Measurements from ENCODE around the gene TREM2.

The TREM2 gene

DNA sequence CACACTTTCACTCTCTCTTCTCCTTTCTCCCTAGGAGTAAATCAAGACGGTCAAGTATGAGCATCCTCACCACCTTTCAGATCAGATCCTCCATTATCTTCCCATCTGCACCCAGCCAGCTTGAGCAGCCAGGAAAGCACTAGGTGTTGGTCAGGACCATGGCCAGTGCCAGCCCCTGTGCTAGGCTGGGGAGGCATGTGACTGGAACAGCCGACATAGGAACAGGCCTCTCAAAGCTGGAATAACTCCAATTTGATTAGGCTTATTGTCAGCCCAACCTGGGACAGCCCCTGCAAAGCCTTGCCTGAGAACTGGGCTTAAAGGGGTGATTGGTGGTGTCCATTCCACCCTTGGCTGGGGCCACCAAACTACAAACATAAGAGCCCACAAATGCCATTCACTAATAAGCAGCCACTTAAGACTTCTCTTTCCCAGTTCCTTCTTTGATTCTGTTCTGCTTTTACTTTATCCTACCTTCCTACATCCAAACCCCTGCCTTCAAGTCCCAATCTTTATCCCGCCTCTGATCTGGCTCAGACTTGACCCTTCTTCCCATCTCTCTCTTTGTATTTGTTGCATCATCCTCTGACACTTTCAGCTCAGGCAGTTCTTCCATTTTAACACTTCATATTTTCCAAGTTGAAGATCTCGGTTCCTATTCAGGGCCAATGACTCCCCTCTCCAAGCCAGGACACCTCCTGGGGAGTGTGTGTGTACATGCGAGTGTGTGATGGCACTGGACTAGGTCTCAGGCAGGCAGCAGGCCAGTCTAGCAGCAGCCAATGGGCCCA is 4.5 kb upstream of the TREM2 start:
- no peaks in the 10 kb centered on the region for H3K27me3 Mint-ChIP-seq
- peak overlapping the region; percentile 1 for H3K27ac Mint-ChIP-seq
- H3K9me3 Mint-ChIP-seq, result no peaks in the 10 kb centered on the region
- no peak overlapping the region for H3K4me3 Mint-ChIP-seq
- ATAC-seq (no peak), DNase-seq (no peak)
- peaks cover 5% of the 10 kb centered on the region for H3K4me1 Mint-ChIP-seq

DNA sequence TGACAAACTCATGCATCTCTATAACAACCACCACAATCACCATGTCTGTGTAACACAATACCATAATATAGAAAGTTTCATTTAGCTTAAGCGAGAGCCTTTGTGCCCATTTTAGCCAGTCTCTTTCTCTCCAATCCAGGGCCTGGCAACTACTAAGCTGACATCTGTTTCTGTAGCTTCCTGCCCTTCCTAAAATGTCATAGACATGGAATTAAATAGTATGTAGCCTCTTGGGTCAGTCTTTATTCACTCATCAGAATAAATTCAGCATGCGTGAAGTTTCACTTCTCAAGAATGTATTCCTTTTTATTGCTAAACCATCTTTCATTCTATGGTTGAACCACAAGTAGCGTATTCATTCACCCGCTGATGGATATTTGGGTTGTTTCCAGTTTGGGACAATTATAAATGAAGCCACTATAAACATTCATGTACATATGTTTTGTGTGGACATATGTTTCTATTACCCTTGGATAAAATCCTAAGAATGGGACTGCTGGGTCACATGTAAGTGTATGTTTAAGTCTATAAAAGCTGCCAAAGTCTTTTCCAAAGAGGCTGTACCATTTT is 1.7 kb upstream of the TREM2 start:
- H3K4me1 Mint-ChIP-seq, result peaks cover 5% of the 10 kb centered on the region
- no peaks in the 10 kb centered on the region for H3K9me3 Mint-ChIP-seq
- ATAC-seq, result no peak
- DNase-seq, result no peak
- H3K4me3 Mint-ChIP-seq, result no peak overlapping the region
- H3K27me3 Mint-ChIP-seq, result peaks cover 8% of the 10 kb centered on the region
- H3K27ac Mint-ChIP-seq, result no peak overlapping the region

DNA sequence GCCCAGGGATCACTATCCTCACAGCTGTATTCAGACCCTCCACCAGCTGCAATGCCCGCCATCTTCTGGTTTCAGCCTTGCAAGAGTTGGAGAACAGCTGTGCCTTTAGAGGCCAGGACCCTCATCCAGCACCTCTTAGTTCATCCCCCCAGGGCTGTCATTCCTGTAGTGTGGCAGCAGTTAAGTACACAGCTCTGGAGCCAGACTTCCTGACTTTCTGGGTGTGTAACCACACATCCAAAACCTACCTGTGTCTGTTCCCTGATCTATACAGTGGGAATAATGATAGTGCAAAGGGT is 452 bp upstream of the TREM2 start:
- peaks cover 8% of the 10 kb centered on the region for H3K27me3 Mint-ChIP-seq
- H3K9me3 Mint-ChIP-seq, result no peaks in the 10 kb centered on the region
- H3K4me1 Mint-ChIP-seq, result peaks cover 5% of the 10 kb centered on the region
- no peak overlapping the region for H3K27ac Mint-ChIP-seq
- H3K4me3 Mint-ChIP-seq, result no peak overlapping the region
- ATAC-seq (no peak), DNase-seq (no peak)

DNA sequence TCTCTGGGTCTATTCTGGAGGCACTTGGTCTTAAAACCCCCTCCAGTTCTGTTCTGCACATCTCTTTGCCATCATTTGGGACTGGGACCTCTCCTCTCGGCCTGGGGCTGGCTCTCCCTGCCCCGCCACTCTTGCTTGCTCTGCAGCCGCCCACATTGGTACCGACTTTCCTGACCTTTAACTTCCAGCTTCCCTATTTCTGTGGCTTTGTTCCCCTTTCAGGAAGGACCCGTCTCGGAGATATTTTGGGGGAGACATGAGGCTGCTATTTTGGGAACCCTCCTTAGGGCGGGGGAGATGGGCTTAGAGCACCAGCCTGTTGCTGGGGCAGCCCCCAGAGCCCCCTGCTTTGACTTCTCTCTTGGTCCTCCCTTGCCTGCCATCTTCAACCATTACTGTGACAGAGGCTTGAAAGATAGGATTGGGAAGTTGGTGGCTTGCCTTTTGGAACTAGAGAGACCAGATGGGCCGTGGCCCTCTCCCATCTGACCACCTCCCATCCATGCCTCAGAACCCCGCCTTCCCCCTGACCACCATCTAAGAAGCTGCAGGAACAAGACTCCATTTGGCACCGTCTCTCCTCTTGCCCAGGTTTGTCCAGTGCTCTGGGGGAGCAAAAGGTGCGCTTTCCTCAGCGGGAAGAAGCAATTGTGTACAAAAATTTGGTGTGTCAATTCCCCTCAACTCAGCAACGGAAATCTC is 914 bp downstream of the TREM2 start:
- Mint-ChIP-seq H3K4me1 (no peaks in the 10 kb centered on the region), H3K27ac (peak overlapping the region in 1 of 2 donors; percentile 71), H3K27me3 (peaks cover 8% of the 10 kb centered on the region), H3K4me3 (no peak overlapping the region), H3K9me3 (no peaks in the 10 kb centered on the region)
- ATAC-seq (no peak), DNase-seq (no peak)

DNA sequence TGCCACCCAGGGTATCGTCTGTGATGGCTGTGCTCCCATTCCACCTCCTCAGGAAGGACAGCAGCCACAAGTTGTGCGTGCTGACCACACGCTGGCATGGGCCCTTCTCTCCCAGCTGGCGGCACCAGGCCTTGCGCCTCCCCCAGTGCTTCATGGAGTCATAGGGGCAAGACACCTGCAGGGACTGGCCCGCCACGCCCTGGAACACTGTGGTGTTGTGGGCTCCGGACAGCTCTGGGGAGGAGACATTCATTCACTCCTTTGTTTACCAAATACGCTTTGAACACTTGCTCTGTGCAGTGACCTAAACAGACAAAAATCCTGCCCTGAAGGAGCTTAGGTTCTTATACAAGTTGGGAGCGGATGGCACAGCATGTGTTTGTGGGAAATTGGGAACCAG is 1.5 kb downstream of the TREM2 start:
- no peak overlapping the region for H3K4me3 Mint-ChIP-seq
- ATAC-seq (no peak), DNase-seq (no peak)
- no peaks in the 10 kb centered on the region for H3K9me3 Mint-ChIP-seq
- no peak overlapping the region for H3K27ac Mint-ChIP-seq
- no peaks in the 10 kb centered on the region for H3K4me1 Mint-ChIP-seq
- H3K27me3 Mint-ChIP-seq, result peaks cover 8% of the 10 kb centered on the region

DNA sequence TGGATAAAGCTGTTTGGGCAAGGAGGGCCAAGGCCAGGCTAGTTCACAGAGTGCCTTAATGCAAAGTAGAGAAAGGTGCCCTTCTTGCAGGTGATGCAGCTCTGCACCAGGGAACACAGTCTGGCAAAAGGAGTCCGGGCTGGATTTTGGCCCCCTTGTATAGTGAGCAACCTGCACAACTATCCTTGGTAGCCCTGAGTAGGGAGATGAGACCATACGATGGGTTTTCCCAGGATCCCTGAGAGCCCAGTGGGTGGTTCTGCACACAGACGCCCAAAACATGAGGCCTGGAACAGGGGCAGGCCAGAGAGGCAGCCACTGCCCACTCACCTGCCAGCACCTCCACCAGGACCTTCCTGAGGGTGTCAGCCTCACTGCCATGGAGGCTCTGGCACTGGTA is 2.0 kb downstream of the TREM2 start:
- H3K27me3 Mint-ChIP-seq, result peaks cover 8% of the 10 kb centered on the region
- H3K4me3 Mint-ChIP-seq, result no peak overlapping the region
- no peak for DNase-seq
- no peaks in the 10 kb centered on the region for H3K4me1 Mint-ChIP-seq
- no peak overlapping the region for H3K27ac Mint-ChIP-seq
- no peak for ATAC-seq
- no peaks in the 10 kb centered on the region for H3K9me3 Mint-ChIP-seq

DNA sequence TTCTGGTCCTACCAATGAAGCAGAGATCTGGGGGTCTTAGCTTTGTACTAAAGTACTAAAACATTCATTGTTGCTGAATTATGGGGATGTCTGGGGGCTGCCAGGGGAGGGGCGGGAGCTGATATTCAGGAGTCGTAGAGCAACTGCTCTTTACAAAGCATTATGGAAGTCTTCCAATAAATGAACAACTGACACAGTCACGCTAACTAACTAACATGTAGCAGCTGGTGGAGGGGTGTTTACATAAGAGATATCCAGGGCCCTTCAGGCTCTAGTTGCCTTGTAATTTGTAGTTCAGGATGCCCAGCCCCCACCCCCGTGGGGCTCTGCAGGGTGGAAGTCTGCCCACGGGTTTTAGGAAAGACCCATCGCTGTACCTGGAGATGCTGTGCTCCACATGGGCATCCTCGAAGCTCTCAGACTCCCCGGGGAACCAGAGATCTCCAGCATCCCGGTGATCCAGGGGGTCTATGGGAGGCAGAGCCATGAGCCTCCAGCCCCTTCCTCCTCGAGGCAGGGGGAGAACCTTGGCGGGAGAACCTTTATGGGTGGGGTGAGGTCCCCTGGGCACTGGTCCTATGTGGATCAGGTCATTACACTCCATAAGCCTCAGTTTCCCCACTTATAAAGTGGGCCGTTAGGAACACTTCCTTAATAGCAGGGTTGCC is 3.4 kb downstream of the TREM2 start:
- peaks cover 8% of the 10 kb centered on the region for H3K27me3 Mint-ChIP-seq
- H3K9me3 Mint-ChIP-seq, result no peaks in the 10 kb centered on the region
- H3K4me3 Mint-ChIP-seq, result no peak overlapping the region
- DNase-seq (no peak), ATAC-seq (no peak)
- no peaks in the 10 kb centered on the region for H3K4me1 Mint-ChIP-seq
- H3K27ac Mint-ChIP-seq, result no peak overlapping the region

DNA sequence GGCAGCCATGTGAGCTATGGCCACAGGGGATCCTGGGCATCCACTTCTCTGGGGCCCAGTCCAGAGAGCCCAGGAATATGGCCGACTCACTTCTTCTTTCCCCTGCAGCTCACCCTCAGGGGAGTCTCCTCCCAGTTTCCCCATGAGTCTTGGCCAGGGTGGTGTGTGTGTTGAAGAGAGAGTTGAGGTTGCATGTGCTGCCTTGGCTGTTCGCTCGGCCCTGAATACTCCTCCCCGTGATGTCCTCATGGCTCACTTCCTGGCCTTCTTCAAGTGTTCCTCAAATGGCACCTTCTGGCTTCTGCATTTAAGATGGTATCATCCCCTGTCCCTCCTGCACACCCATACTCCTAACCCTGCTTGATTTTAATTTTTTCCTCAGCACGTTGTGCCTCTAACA is 5.6 kb downstream of the TREM2 start:
- ATAC-seq (no peak), DNase-seq (no peak)
- peaks cover 7% of the 10 kb centered on the region for H3K4me1 Mint-ChIP-seq
- H3K4me3 Mint-ChIP-seq, result no peak overlapping the region
- H3K9me3 Mint-ChIP-seq, result no peaks in the 10 kb centered on the region
- H3K27ac Mint-ChIP-seq, result no peak overlapping the region
- H3K27me3 Mint-ChIP-seq, result peaks cover 13% of the 10 kb centered on the region

DNA sequence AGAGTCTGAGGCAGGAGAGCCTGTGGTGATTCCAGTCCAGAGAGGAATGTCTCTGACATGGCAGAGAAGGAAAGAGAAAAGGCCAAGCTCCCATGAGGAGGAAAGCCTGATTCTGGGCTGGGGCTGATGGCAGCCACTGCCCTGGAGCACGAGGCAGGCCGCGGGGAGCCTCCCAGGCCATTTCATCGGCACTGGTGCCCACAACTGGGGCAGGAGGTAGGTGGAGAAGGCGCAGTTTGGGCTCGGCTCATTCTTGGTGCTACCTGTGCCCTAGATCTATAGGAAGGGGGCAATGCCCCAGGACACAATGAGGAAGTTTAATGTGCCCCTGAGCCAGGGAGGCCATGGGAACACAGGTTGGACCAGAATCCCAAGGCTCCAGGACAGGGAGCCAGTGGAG is 6.1 kb downstream of the TREM2 start:
- no peak for DNase-seq
- H3K27me3 Mint-ChIP-seq, result peaks cover 8% of the 10 kb centered on the region
- ATAC-seq, result no peak
- H3K27ac Mint-ChIP-seq, result no peak overlapping the region
- peaks cover 7% of the 10 kb centered on the region for H3K4me1 Mint-ChIP-seq
- no peak overlapping the region for H3K4me3 Mint-ChIP-seq
- no peaks in the 10 kb centered on the region for H3K9me3 Mint-ChIP-seq

DNA sequence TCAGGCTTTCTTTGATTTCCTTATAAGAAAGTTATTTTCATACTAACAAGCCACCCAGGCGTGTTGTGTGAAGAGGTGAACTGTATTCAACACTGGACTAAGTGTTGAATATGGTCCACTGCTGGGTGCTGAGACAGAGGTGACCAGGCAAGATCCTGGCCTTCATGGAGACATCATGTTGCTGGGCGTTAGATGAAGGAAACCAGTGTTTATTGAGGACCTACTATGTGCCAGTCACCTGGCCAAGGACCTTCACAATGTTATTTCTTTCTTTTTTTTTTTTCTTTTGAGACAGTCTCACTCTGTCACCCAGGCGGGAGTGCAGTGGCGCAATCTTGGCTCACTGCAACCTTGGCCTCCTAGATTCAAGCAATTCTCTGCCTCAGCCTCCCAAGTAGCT is 6.9 kb downstream of the TREM2 start:
- DNase-seq (no peak), ATAC-seq (no peak)
- no peaks in the 10 kb centered on the region for H3K9me3 Mint-ChIP-seq
- H3K4me1 Mint-ChIP-seq, result peaks cover 7% of the 10 kb centered on the region
- no peak overlapping the region for H3K4me3 Mint-ChIP-seq
- H3K27me3 Mint-ChIP-seq, result peaks cover 6% of the 10 kb centered on the region
- no peak overlapping the region for H3K27ac Mint-ChIP-seq

DNA sequence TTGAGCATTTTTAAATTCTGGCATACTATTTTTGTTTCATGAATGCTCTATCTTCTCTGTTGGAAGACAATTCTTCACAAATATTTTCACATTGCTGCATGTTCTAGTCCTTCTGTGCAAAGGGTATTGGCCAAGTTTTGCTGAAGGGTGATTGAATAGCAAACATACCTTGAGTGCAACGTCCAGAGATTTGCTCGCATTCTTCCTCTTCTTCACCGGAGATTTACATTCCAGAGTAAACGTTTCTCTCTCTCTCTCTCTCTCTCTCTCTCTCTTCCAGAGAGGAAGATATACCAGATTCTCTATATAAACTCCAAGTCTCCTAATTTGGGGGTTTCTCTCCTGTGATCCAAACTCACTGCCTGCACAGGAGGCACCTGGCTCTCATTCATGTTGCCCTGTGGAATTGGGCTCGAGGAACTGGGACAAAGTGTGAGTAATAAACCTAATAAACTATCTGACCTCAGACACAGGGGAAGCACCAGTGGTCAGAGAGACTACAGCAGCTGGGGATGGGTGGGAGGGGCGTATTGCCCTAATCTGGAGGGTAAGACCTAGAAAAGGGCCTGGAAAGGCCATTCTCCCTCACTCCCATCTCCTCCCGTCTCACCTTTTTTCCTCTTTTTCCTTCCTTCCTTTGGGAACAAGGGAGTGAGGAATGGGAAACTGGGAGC is 7.6 kb downstream of the TREM2 start:
- no peak for ATAC-seq
- no peaks in the 10 kb centered on the region for H3K9me3 Mint-ChIP-seq

DNA sequence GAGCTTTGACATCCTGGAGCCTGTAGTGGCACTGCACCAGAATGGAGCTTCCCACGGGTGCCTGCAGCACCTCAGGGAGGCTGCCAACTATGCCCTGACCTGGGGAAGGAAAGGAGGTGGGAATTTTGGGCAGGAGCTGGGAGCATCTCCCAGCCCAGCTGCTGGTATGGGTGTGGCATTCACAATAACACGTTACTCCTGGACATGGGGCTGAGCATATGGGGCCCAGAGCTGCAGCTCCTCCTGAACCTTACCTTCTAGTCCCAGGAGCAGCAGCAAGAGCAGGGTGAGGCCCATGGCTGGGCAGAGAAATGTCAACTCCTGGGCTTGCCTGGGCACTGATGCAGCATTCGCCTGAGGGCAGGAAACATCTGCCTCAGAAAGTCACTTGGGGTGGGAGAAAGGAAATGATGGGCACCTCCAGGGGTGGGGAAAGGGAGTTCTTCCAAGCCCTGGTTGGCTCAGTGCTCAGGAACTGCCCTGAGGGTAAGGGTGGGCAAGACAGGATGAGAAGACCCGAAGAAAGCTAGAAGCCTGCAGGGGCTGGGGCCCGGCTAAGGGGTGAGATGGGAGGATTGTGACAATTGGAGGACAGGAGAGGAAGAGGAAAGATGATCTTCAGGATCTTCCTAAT is 8.8 kb downstream of the TREM2 start, which contains the start of gene TREML1:
TREML1 (minus strand) TSS at position 356 of the 634 bp plus-strand sequence; CDS start at position 297, 59 bp downstream.
- no peak for DNase-seq
- H3K4me3 Mint-ChIP-seq, result no peak within 1 kb of the TSS
- peaks cover 7% of the 10 kb centered on the region for H3K4me1 Mint-ChIP-seq
- no peak within 1 kb of the TSS for H3K27ac Mint-ChIP-seq
- H3K9me3 Mint-ChIP-seq, result no peaks in the 10 kb centered on the region
- ATAC-seq, result no peak
- peaks cover 6% of the 10 kb centered on the region for H3K27me3 Mint-ChIP-seq

More for the DNA sequence above, 7.6 kb downstream of the TREM2 start:
- DNase-seq, result no peak
- H3K27ac Mint-ChIP-seq, result no peak overlapping the region
- H3K4me1 Mint-ChIP-seq, result peaks cover 7% of the 10 kb centered on the region
- peaks cover 6% of the 10 kb centered on the region for H3K27me3 Mint-ChIP-seq
- no peak overlapping the region for H3K4me3 Mint-ChIP-seq

DNA sequence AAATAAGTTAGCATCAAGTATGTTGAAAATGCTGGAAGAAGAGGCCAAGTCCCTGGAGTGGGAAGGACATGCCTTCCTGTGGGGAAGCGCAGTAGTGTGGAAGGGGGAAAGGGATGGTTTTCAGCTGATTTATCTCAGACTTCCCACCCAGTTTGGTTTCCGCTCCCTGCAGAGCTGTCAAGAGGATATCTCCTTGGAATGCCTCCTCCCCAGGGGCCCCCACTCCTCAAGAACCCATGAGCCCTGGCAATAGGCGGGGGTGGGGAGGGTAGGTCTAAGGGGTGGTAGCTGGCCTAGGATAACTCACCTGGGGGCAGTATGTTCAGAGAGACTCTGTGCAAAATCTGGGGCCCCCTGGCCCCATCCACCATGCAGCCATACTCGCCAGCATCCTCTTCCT is 9.5 kb downstream of the TREM2 start:
- no peak overlapping the region for H3K4me3 Mint-ChIP-seq

DNA sequence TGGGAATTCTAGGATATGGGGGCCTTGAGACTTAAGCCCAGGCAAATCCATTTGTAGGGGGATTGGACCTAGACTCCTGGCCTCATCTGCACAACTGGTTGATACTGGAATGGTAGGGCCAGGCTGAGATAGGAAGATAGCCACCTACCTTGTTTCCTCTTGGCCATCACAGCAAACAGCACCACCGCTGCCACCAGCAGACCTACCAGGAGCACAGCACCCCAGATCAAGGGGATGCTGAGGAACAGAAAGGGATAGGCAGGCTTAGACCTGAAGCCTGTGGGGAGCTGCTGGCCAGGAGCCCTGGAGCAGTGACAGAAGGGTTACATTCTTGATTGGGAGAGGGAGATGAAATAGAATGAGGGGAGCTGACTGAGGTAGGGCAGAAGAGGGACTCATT is 12.2 kb downstream of the TREM2 start:
- ATAC-seq, result no peak
- DNase-seq, result no peak
- Mint-ChIP-seq H3K27me3 (peaks cover 6% of the 10 kb centered on the region), H3K9me3 (no peaks in the 10 kb centered on the region), H3K27ac (no peak overlapping the region), H3K4me3 (no peak overlapping the region), H3K4me1 (peaks cover 15% of the 10 kb centered on the region)

More for the DNA sequence above, 9.5 kb downstream of the TREM2 start:
- DNase-seq (no peak), ATAC-seq (no peak)
- Mint-ChIP-seq H3K4me1 (peaks cover 7% of the 10 kb centered on the region), H3K27ac (no peak overlapping the region), H3K9me3 (no peaks in the 10 kb centered on the region), H3K27me3 (peaks cover 6% of the 10 kb centered on the region)

DNA sequence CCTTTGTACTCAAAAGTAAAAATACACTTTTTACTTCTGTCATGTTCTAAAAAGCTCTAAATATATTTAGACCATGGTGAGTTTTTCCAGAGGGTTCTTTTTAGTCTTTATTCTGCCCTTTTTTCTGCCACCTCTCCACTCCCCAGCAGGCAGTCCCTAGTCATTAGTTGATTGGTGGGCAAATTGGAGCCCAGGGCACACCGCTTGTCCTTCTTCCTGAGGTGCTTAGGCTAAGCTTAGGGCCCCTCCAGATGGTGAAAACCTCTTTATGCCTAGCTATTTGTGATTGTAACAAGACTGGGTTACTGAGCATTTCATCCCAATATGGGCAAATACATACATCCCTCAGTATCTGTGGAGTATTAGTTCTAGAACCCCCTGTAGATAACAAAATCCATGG is 15.0 kb downstream of the TREM2 start:
- DNase-seq, result no peak
- ATAC-seq, result no peak
- no peak overlapping the region for H3K27ac Mint-ChIP-seq
- H3K27me3 Mint-ChIP-seq, result no peaks in the 10 kb centered on the region
- peaks cover 8% of the 10 kb centered on the region for H3K4me1 Mint-ChIP-seq
- no peak overlapping the region for H3K4me3 Mint-ChIP-seq
- no peaks in the 10 kb centered on the region for H3K9me3 Mint-ChIP-seq

Data from stimulated activated naive CD8-positive, alpha-beta T cell treated with anti-CD3 and anti-CD28 coated beads, Interleukin-15, amount 100 ng/mL, for 72 hours (primary cell).